NT2/D1 (cell line): ENCODE results near the gene CPZ.

ENCODE experiments used
- DNase-seq: peaks from one replicate; pipeline ENCODE4 v3.0.0-alpha.2; 2011; ENCODE audit warnings: low read depth, low spot score
- H3K27me3 ChIP-seq: 2 replicates; pipeline ENCODE4 v1.6.0; 2011; ENCODE audit warnings: mild to moderate bottlenecking; ENCODE audit not compliant: insufficient read length, insufficient read depth
- H3K36me3 ChIP-seq: 2 replicates; pipeline ENCODE4 v1.6.1; 2011; ENCODE audit warnings: mild to moderate bottlenecking, low read length, mixed read lengths; ENCODE audit not compliant: insufficient read depth, insufficient read length
- H3K4me1 ChIP-seq: 2 replicates; pipeline ENCODE4 v1.5.1; 2011; ENCODE audit not compliant: insufficient read depth, insufficient read length
- H3K4me3 ChIP-seq: 2 replicates; pipeline ENCODE4 v1.5.1; 2011; ENCODE audit warnings: low read depth; ENCODE audit not compliant: insufficient read length
- H3K9ac ChIP-seq: 2 replicates; pipeline ENCODE4 v1.6.0; 2011; ENCODE audit warnings: low read depth; ENCODE audit not compliant: insufficient read length
- H3K9me3 ChIP-seq: 2 replicates; pipeline ENCODE4 v1.5.1; 2011; ENCODE audit warnings: mild to moderate bottlenecking, low read length; ENCODE audit not compliant: insufficient read depth
- SUZ12 ChIP-seq: IDR thresholded peaks from 2 replicates; pipeline ENCODE4 v1.6.1; 2011; ENCODE audit not compliant: insufficient read length, insufficient read depth; ENCODE audit errors: extremely low read depth
- YY1 ChIP-seq: IDR thresholded peaks from 2 replicates; pipeline ENCODE4 v1.6.1; 2011; ENCODE audit not compliant: insufficient read length, insufficient read depth
- ZNF274 ChIP-seq: IDR thresholded peaks from 2 replicates; pipeline ENCODE4 v1.6.1; 2011; ENCODE audit warnings: mild to moderate bottlenecking, low read depth, low read length

CPZ gene

DNA sequence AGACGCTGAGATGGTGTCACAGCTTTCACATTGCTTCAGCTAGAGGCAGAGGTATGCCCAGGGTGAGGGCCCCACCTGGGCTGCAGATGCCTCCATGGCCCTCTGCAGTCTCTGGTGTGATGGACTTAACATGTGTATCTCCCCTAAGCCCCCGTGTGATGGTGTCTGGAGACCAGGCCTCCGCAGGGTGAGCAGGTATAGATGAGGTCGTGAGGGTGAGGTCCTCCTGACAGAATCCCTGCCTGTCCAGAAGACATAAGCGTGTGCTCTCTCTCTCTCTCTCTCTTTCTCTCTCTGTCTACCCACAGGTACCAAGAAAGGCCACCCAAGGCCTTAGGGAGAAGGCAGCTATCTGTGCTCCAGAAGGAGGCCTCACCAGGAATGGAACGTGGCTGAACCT lies 50.9 kb downstream of the CPZ start:
- no peak for DNase-seq
- TF ChIP-seq SUZ12: no peak
- no peak for TF ChIP-seq YY1
- TF ChIP-seq ZNF274: no peak
- no peaks in the 10 kb centered on the region for H3K36me3 ChIP-seq
- no peak overlapping the region for H3K4me3 ChIP-seq
- no peak overlapping the region for H3K9ac ChIP-seq
- no peaks in the 10 kb centered on the region for H3K9me3 ChIP-seq
- H3K4me1 ChIP-seq: peaks cover 14% of the 10 kb centered on the region
- peaks cover 2% of the 10 kb centered on the region for H3K27me3 ChIP-seq

DNA sequence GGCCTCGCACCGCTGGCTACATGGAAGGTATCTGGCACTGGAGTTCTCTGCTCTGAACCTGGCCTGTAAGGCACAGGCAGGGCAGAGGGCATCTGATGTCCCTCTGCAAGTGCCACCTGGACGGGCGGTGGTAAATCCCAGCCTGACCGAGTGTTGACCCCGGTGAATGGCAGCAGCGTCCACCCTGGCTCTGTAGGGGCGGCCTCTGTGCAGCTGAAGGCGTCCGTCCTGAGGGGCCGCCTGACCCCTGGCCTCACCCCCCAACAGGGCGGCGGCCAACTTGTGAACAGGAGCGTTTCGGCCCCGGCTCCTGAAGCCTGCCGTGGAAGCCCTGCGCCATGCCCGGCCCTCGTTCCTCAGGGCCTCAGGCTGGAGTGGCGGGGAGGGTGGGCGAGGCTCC lies 51.4 kb downstream of the CPZ start:
- no peak for DNase-seq
- peaks cover 14% of the 10 kb centered on the region for H3K4me1 ChIP-seq
- H3K9me3 ChIP-seq: no peaks in the 10 kb centered on the region
- peaks cover 2% of the 10 kb centered on the region for H3K27me3 ChIP-seq
- TF ChIP-seq SUZ12: no peak
- TF ChIP-seq YY1: no peak
- no peak for TF ChIP-seq ZNF274
- H3K36me3 ChIP-seq: no peaks in the 10 kb centered on the region
- H3K4me3 ChIP-seq: no peak overlapping the region
- no peak overlapping the region for H3K9ac ChIP-seq

DNA sequence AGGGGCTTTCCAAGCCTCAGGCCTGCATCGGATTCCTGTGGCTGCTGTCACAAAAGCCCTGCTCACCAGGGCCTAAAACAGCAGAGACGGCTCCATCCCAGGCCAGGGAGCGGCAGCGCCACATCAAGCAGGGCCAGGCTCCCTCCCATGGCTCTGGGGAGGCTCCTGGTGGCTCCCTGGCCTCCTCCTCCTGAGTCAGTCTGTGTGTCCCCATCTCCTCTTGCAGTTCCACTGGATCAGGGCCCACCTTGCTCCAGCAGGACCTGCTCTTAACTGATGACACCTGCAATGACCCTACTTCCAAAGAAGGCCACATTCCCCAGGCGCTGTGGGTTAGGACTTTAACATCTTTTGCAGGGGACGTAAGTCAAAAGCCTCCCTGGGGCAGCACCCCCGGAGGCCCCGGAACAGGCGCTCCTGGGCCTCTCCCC lies 51.9 kb downstream of the CPZ start:
- H3K36me3 ChIP-seq: no peaks in the 10 kb centered on the region
- TF ChIP-seq SUZ12 (no peak), YY1 (no peak), ZNF274 (no peak)
- no peak overlapping the region for H3K9ac ChIP-seq
- peaks cover 14% of the 10 kb centered on the region for H3K4me1 ChIP-seq
- no peaks in the 10 kb centered on the region for H3K9me3 ChIP-seq
- no peak overlapping the region for H3K4me3 ChIP-seq
- no peak for DNase-seq
- peaks cover 2% of the 10 kb centered on the region for H3K27me3 ChIP-seq

DNA sequence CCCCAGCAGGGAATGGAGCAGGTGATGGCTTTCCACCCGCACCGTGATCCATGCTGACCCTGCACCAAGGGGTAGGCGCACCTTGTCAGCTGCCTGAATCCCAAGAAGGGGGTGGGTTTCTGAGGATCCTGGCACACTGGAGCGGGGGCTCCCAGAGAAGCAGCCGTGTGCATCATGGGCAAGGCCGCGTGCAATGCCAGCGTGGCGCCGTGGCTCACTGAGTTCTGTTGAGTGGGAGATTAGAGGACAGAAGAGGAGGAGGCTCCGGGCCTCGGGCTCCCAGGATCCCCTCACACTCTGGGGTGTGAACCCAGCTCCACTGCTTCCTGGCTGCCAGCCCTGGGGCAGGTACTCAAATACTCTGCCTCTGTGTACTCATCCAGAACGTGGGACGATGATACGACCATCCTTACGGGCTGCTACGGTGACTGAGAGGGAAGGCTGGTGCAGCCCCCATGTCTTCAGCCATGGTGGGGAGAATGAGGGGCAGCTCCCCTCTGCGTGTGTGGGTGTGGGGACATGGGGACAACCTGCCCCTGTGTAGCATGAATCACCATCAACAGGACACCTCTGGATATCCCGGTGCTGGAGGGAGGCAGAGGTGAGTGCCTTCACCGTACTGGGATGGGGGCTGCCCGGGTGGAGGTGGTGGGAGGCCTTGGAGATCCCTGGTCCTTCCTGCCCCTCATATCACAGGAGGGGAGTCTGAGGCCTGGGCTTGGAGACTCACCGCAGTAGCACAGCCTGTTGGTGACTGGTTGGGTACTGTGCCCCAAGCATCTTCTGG lies 52.6 kb downstream of the CPZ start:
- no peaks in the 10 kb centered on the region for H3K9me3 ChIP-seq
- TF ChIP-seq YY1 (no peak), ZNF274 (no peak), SUZ12 (no peak)
- no peak for DNase-seq

DNA sequence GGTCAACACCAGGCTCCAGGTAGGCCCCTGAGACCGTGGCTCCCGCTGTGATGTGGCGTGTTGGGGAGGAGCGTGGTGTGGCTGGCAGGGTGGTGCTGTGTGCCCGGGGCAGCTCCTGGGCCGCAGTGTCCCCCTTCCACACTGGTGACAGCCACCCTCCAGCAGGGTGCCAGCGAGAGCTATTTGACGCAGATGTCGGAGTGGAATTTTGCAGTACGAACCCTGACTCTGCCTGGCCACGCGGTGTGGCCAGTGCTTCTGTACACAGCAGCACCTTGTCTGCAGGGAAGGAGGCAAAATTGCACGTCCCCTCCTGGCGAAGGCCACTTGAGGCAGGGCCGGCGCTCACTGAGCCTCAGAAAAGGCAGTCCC lies 53.2 kb downstream of the CPZ start:
- Histone ChIP-seq H3K4me3 (no peak overlapping the region), H3K9me3 (no peaks in the 10 kb centered on the region), H3K27me3 (peaks cover 2% of the 10 kb centered on the region), H3K4me1 (peaks cover 14% of the 10 kb centered on the region), H3K9ac (peak overlapping the region; percentile 17), H3K36me3 (no peaks in the 10 kb centered on the region)
- TF ChIP-seq SUZ12 (no peak), YY1 (no peak), ZNF274 (no peak)
- no peak for DNase-seq

More for the DNA sequence above, 52.6 kb downstream of the CPZ start:
- H3K4me3 ChIP-seq: no peak overlapping the region
- H3K4me1 ChIP-seq: peaks cover 14% of the 10 kb centered on the region
- H3K27me3 ChIP-seq: peaks cover 2% of the 10 kb centered on the region
- no peaks in the 10 kb centered on the region for H3K36me3 ChIP-seq
- H3K9ac ChIP-seq: peak overlapping the region; percentile 27

DNA sequence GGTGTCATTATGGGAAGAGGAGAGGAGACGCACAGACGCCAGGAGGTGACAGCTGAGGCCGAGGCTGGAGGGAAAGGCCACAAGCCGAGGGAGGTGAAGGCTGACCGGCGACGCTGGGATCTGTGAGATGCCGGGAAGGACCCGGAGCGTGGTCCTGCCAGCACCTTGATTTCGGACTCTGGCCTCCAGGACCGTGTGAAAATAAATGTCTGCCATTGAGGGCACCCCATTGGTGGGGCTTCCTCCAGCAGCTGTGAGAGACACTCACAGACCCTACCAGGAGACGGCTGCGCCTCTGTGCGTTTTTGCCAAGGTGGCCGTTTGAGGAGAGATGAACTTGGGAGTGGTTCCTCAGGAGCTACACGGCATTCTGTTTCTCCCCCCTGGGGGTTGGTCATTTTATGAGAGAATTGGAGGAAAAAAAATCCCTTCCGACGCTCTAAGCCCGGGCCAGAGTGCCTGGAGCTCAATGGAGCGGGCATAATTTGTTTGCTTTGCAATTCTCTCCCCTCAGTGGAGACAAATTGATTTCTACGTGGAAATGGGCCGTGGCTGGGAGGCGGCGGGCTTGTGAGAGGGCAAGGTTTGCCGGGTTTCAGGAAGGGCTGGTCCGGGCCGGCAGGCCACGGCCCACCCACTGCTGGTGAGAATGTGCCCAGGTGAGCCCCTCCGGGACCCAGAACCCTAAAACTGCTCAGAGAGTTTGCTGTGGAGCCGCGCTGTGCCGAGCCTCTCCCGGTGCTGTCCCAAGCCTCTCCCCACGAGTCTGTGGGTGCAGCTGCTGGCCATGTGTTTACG lies 53.9 kb downstream of the CPZ start:
- no peak for DNase-seq
- Histone ChIP-seq H3K36me3 (no peaks in the 10 kb centered on the region), H3K4me1 (peaks cover 14% of the 10 kb centered on the region), H3K9me3 (no peaks in the 10 kb centered on the region), H3K9ac (no peak overlapping the region), H3K27me3 (peaks cover 2% of the 10 kb centered on the region), H3K4me3 (no peak overlapping the region)
- no peak for TF ChIP-seq YY1

DNA sequence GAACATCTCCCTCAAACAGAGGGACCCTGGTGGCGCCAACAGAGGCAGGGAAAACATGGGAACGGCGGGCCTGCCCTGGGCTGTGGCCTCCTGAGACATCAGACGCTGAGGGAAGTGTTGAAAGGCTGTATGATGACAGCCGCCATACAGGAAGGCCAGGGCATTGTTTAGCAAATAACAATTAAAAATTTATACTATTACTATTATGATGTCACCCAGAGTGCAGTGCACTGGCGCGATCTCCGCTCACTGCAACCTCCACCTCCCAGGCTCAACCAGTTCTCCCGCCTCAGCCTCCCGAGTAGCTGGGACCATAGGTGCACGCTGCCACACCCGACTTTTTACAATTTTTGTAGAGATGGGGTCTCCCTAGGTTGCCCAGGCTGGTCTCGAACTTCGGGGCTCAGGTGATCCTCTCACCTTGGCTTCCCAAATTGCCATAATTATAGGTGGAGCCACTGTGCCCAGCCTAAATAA lies 54.6 kb downstream of the CPZ start:
- H3K4me1 ChIP-seq: peaks cover 14% of the 10 kb centered on the region
- no peaks in the 10 kb centered on the region for H3K36me3 ChIP-seq
- peaks cover 2% of the 10 kb centered on the region for H3K27me3 ChIP-seq
- TF ChIP-seq YY1: no peak
- no peak for TF ChIP-seq SUZ12
- no peak for TF ChIP-seq ZNF274
- no peaks in the 10 kb centered on the region for H3K9me3 ChIP-seq
- no peak overlapping the region for H3K9ac ChIP-seq
- H3K4me3 ChIP-seq: no peak overlapping the region
- DNase-seq: no peak
